ENCODE results near the gene SPDYE2.
"Not testable (repeated sequence)": the region's sequence is repeated elsewhere in the genome, so short reads cannot be mapped to it uniquely, and the experiment has no call there.

- not testable (repeated sequence) for TF ChIP-seq POLR2AphosphoS5, CTCF (IDR thresholded peaks at IDR 0.05)
Measured at GRCh38 chr7:102515889-102516288, 35.1 kb upstream of the SPDYE2 start.
